Panc1 (cell line): Measurements from ENCODE around the gene DNASE2B. TPM values are rescaled to one million over a fixed set of nuclear protein-coding genes. Genes with fewer than 3 reads are reported as not detected.

Experiments used
- ATAC-seq: fragments of 200-7000 bp; cut with Tn5 transposase; 2 replicates; pipeline ENCODE4 v1.9.1; 2020; ENCODE audit warnings: mild to moderate bottlenecking, moderate library complexity
- BruUV-seq: library from RNA; stranded (reverse); fragments of 400-500 nt; replicated peaks from 2 replicates; lab custom pipeline; 2021; lab: Mats Ljungman, UMichigan
- CTCF ChIA-PET: fragments of 300-600 bp; sonication (Branson Sonifier 250); formaldehyde crosslinking; loops from one replicate; lab custom pipeline; 2022; ENCODE audit warnings: antibody characterized with exemption; lab: Charles Lee
- POLR2A ChIA-PET: fragments of 300-600 bp; sonication (Branson Sonifier 250); formaldehyde crosslinking; loops from one replicate; lab custom pipeline; 2022; ENCODE audit warnings: antibody characterized with exemption; lab: Charles Lee
- DNase-seq: peaks from one replicate; pipeline ENCODE4 v3.0.0-alpha.2; 2010; ENCODE audit warnings: low read depth, low spot score
- H3K27ac ChIP-seq: 2 replicates; pipeline ENCODE4 v1.5.1; 2011; ENCODE audit warnings: mild to moderate bottlenecking, low read length, inconsistent platforms
- H3K27me3 ChIP-seq: fragments of 200-500 bp; sonication (Bioruptor generic); 2 replicates; pipeline ENCODE4 v1.6.0; 2014; ENCODE audit warnings: low read length, inconsistent platforms; ENCODE audit not compliant: control insufficient read depth, insufficient read depth
- H3K36me3 ChIP-seq: fragments of 200-500 bp; sonication (Bioruptor generic); 2 replicates; pipeline ENCODE4 v1.5.1; 2014; ENCODE audit warnings: inconsistent platforms, mild to moderate bottlenecking, low read length, moderate library complexity; ENCODE audit not compliant: control insufficient read depth, insufficient read depth
- H3K4me1 ChIP-seq: 2 replicates; pipeline ENCODE4 v1.5.1; 2011; ENCODE audit warnings: inconsistent platforms, mild to moderate bottlenecking, low read length, moderate library complexity; ENCODE audit not compliant: control insufficient read depth, insufficient read depth
- H3K4me3 ChIP-seq, 2 experiments: 2 replicates each; pipeline ENCODE4 v1.5.1; 2011 to 2012; ENCODE audit warnings: low read depth in 2 of 2, low read length in 2 of 2, mild to moderate bottlenecking in 2 of 2, inconsistent platforms in 1 of 2, moderate library complexity in 1 of 2
- H3K9me3 ChIP-seq: fragments of 200-500 bp; sonication (Bioruptor generic); 2 replicates; pipeline ENCODE4 v1.5.1; 2014; ENCODE audit warnings: low read depth, mild to moderate bottlenecking, inconsistent platforms, low read length, moderate library complexity; ENCODE audit not compliant: control insufficient read depth, insufficient read depth
- CTCF ChIP-seq: fragments of 450-650 bp; IDR thresholded peaks from 2 replicates; pipeline ENCODE4 v1.5.1; 2017; ENCODE audit warnings: mild to moderate bottlenecking
- POLR2AphosphoS5 ChIP-seq: IDR thresholded peaks from 2 replicates; pipeline ENCODE4 v1.6.1; 2012; ENCODE audit warnings: mild to moderate bottlenecking, low read depth, low read length, moderate library complexity
- SIN3A ChIP-seq: IDR thresholded peaks from 2 replicates; pipeline ENCODE4 v1.6.1; 2012; ENCODE audit warnings: low read depth, mild to moderate bottlenecking, low read length, moderate library complexity, borderline replicate concordance; ENCODE audit not compliant: insufficient read depth
- TCF7L2 ChIP-seq: IDR thresholded peaks from 2 replicates; pipeline ENCODE4 v1.6.1; 2011; ENCODE audit warnings: mild to moderate bottlenecking, low read depth, low read length, inconsistent platforms
- in situ Hi-C: cut with HindIII; loops from 2 replicates; pipeline ENCODE4 v1.10.0; 2016; ENCODE audit warnings: low sequenced_read_pairs, low pct_unique_long_range_greater_than_20kb
- intact Hi-C: fragments of 100-400 bp; cut with micrococcal nuclease; formaldehyde crosslinking; loops from one replicate; pipeline ENCODE4 v1.10.0; 2022; ENCODE audit not compliant: unreplicated experiment
- total RNA-seq: library from RNA; stranded (reverse); gene quantifications from one replicate; pipeline ENCODE4 v1.2.1, GENCODE V29; 2021; ENCODE audit not compliant: unreplicated experiment
- TF ChIP-seq, protein P1 (sequence below), 2 experiments: IDR thresholded peaks; 2 replicates each; pipeline ENCODE4 v1.6.1; 2011 to 2012; ENCODE audit warnings: low read depth in 2 of 2, control low read depth in 1 of 2, low read length in 1 of 2, mild to moderate bottlenecking in 1 of 2, moderate library complexity in 1 of 2; ENCODE audit not compliant: insufficient read depth in 1 of 2

Gene DNASE2B
- total RNA-seq, 1 experiment from 2014 or later: not detected

DNA sequence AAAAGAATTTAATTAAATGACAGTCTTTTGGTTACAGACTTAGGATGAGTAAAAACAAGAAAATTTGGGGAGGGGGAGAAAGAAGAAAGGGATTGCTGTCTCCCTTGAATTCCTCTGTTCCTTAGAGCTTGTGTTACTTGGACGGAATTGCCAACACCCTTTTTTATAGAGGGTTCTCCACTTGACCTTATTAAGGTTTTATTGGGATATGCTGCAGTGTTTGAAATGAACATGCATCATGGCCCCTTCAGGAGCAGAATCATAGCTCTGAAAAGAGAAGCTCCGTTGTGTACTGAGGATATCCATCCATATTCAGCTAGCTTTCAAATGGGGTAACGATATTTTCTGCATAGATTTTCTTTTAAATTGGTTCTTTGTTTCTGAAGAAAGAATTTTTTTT is 48.2 kb upstream of the DNASE2B start:
- Histone ChIP-seq H3K4me3 (no peak overlapping the region), H3K27me3 (no peaks in the 10 kb centered on the region), H3K27ac (no peak overlapping the region), H3K4me1 (no peaks in the 10 kb centered on the region; the same call in 1 of the 2 replicates), H3K36me3 (no peaks in the 10 kb centered on the region), H3K9me3 (no peaks in the 10 kb centered on the region)
- CTCF ChIA-PET: no interaction called here
- DNase-seq (no peak), ATAC-seq (no peak)
- POLR2A ChIA-PET: no interaction called here
- in situ Hi-C loops: no loop called here
- BruUV-seq: no TSS peak
- TF ChIP-seq SIN3A: no peak
- TF ChIP-seq CTCF: no peak
- no peak for TF ChIP-seq POLR2AphosphoS5
- TF ChIP-seq TCF7L2: no peak
- TF ChIP-seq, protein P1, sequence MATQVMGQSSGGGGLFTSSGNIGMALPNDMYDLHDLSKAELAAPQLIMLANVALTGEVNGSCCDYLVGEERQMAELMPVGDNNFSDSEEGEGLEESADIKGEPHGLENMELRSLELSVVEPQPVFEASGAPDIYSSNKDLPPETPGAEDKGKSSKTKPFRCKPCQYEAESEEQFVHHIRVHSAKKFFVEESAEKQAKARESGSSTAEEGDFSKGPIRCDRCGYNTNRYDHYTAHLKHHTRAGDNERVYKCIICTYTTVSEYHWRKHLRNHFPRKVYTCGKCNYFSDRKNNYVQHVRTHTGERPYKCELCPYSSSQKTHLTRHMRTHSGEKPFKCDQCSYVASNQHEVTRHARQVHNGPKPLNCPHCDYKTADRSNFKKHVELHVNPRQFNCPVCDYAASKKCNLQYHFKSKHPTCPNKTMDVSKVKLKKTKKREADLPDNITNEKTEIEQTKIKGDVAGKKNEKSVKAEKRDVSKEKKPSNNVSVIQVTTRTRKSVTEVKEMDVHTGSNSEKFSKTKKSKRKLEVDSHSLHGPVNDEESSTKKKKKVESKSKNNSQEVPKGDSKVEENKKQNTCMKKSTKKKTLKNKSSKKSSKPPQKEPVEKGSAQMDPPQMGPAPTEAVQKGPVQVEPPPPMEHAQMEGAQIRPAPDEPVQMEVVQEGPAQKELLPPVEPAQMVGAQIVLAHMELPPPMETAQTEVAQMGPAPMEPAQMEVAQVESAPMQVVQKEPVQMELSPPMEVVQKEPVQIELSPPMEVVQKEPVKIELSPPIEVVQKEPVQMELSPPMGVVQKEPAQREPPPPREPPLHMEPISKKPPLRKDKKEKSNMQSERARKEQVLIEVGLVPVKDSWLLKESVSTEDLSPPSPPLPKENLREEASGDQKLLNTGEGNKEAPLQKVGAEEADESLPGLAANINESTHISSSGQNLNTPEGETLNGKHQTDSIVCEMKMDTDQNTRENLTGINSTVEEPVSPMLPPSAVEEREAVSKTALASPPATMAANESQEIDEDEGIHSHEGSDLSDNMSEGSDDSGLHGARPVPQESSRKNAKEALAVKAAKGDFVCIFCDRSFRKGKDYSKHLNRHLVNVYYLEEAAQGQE (IDR thresholded peaks at IDR 0.05; ENCODE audit: insufficient read depth in 1 of 2, low read depth in 2 of 2, low read length in 1 of 2): no peak
- intact Hi-C loops: no loop called here

DNA sequence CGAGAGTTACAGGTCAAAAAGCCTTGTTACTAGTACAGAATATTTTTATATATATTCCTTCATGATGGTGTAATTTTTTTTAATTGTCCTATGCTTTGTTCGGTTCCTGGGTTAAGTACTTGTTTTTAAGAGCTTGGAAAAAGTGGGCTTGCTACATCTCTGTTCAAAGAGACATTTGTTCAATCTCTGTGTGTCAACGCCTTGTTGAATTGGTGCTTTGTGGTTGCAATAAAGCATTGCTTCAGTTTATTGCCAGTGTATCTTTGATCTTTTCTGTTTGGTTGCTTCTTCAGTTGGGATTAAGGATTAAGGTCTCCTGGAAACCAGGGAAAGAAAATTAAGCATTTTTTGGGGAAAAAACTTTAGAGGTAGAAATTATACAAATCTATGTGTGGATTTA is 47.7 kb upstream of the DNASE2B start:
- DNase-seq (no peak), ATAC-seq (no peak)
- Histone ChIP-seq H3K27me3 (no peaks in the 10 kb centered on the region), H3K36me3 (no peaks in the 10 kb centered on the region), H3K4me1 (no peaks in the 10 kb centered on the region; the same call in 1 of the 2 replicates), H3K9me3 (no peaks in the 10 kb centered on the region), H3K4me3 (no peak overlapping the region), H3K27ac (no peak overlapping the region)
- intact Hi-C loops (no loop called here), in situ Hi-C loops (no loop called here)
- BruUV-seq: no TSS peak
- ChIA-PET POLR2A (no interaction called here), CTCF (no interaction called here)
- TF ChIP-seq SIN3A: no peak
- TF ChIP-seq CTCF: no peak
- TF ChIP-seq, protein P1 (IDR thresholded peaks at IDR 0.05; ENCODE audit: insufficient read depth in 1 of 2, low read depth in 2 of 2, low read length in 1 of 2): no peak
- no peak for TF ChIP-seq TCF7L2
- no peak for TF ChIP-seq POLR2AphosphoS5
